ENCODE measurements around the gene CLMN. TPM values are rescaled to one million over a fixed set of nuclear protein-coding genes. Genes with fewer than 3 reads are reported as not detected.

The CLMN gene
- total RNA-seq, 1 experiment from 2014 or later = 4.5 TPM

GRCh38 chr14:95320078-95320895 is 579 bp upstream of the CLMN start:
- Histone ChIP-seq H3K36me3 (replicated peaks; ENCODE audit: control insufficient read depth, insufficient read depth, low read length) (no peaks in the 10 kb centered on the region), H3K27me3 (ENCODE audit: control insufficient read depth, insufficient read depth, low read length) (peaks cover 8% of the 10 kb centered on the region), H3K4me3 (ENCODE audit: insufficient read depth, low read depth, low read length) (peak overlapping the region; percentile 43)
- no peak for DNase-seq

GRCh38 chr14:95318399-95319311 is 1.1 kb downstream of the CLMN start:
- peak; percentile 77 for DNase-seq
- Histone ChIP-seq H3K36me3 (replicated peaks; ENCODE audit: control insufficient read depth, insufficient read depth, low read length) (no peaks in the 10 kb centered on the region), H3K4me3 (ENCODE audit: insufficient read depth, low read depth, low read length) (peak overlapping the region; percentile 84), H3K27me3 (ENCODE audit: control insufficient read depth, insufficient read depth, low read length) (peaks cover 8% of the 10 kb centered on the region)

- Histone ChIP-seq H3K27me3 (ENCODE audit: control insufficient read depth, insufficient read depth, low read length) (peaks cover 8% of the 10 kb centered on the region), H3K4me3 (ENCODE audit: insufficient read depth, low read depth, low read length) (no peak overlapping the region)
Measured at GRCh38 chr14:95317817-95318343, 1.8 kb downstream of the CLMN start.

GRCh38 chr14:95316821-95317220 is 2.9 kb downstream of the CLMN start:
- Histone ChIP-seq H3K36me3 (replicated peaks; ENCODE audit: control insufficient read depth, insufficient read depth, low read length) (no peaks in the 10 kb centered on the region), H3K4me3 (ENCODE audit: insufficient read depth, low read depth, low read length) (no peak overlapping the region), H3K27me3 (ENCODE audit: control insufficient read depth, insufficient read depth, low read length) (peaks cover 8% of the 10 kb centered on the region)
- DNase-seq = no peak

More at GRCh38 chr14:95317817-95318343, 1.8 kb downstream of the CLMN start:
- H3K36me3 ChIP-seq (replicated peaks; ENCODE audit: control insufficient read depth, insufficient read depth, low read length) = no peaks in the 10 kb centered on the region
- DNase-seq = no peak

- DNase-seq = no peak
- no peak overlapping the region for H3K4me3 ChIP-seq (ENCODE audit: insufficient read depth, low read depth, low read length)
- peaks cover 8% of the 10 kb centered on the region for H3K27me3 ChIP-seq (ENCODE audit: control insufficient read depth, insufficient read depth, low read length)
- H3K36me3 ChIP-seq (replicated peaks; ENCODE audit: control insufficient read depth, insufficient read depth, low read length) = no peaks in the 10 kb centered on the region
Measured at GRCh38 chr14:95315579-95315978, 4.1 kb downstream of the CLMN start.

GRCh38 chr14:95315156-95315555 is 4.6 kb downstream of the CLMN start:
- no peaks in the 10 kb centered on the region for H3K36me3 ChIP-seq (replicated peaks; ENCODE audit: control insufficient read depth, insufficient read depth, low read length)
- peaks cover 8% of the 10 kb centered on the region for H3K27me3 ChIP-seq (ENCODE audit: control insufficient read depth, insufficient read depth, low read length)
- DNase-seq = no peak
- no peak overlapping the region for H3K4me3 ChIP-seq (ENCODE audit: insufficient read depth, low read depth, low read length)

GRCh38 chr14:95314609-95315008 is 5.1 kb downstream of the CLMN start:
- Histone ChIP-seq H3K36me3 (replicated peaks; ENCODE audit: control insufficient read depth, insufficient read depth, low read length) (no peaks in the 10 kb centered on the region), H3K4me3 (ENCODE audit: insufficient read depth, low read depth, low read length) (no peak overlapping the region)

GRCh38 chr14:95313707-95314106 is 6.0 kb downstream of the CLMN start:
- Histone ChIP-seq H3K36me3 (replicated peaks; ENCODE audit: control insufficient read depth, insufficient read depth, low read length) (no peaks in the 10 kb centered on the region), H3K27me3 (ENCODE audit: control insufficient read depth, insufficient read depth, low read length) (peaks cover 3% of the 10 kb centered on the region), H3K4me3 (ENCODE audit: insufficient read depth, low read depth, low read length) (no peak overlapping the region)
- DNase-seq = no peak

More at GRCh38 chr14:95314609-95315008, 5.1 kb downstream of the CLMN start:
- no peak for DNase-seq
- H3K27me3 ChIP-seq (ENCODE audit: control insufficient read depth, insufficient read depth, low read length) = peaks cover 8% of the 10 kb centered on the region

GRCh38 chr14:95313190-95313589 is 6.5 kb downstream of the CLMN start:
- no peak overlapping the region for H3K4me3 ChIP-seq (ENCODE audit: insufficient read depth, low read depth, low read length)
- no peaks in the 10 kb centered on the region; the same call in 1 of the 2 replicates for H3K27me3 ChIP-seq (ENCODE audit: control insufficient read depth, insufficient read depth, low read length)
- DNase-seq = no peak
- H3K36me3 ChIP-seq (replicated peaks; ENCODE audit: control insufficient read depth, insufficient read depth, low read length) = no peaks in the 10 kb centered on the region

- Histone ChIP-seq H3K27me3 (ENCODE audit: control insufficient read depth, insufficient read depth, low read length) (no peaks in the 10 kb centered on the region), H3K36me3 (replicated peaks; ENCODE audit: control insufficient read depth, insufficient read depth, low read length) (no peaks in the 10 kb centered on the region), H3K4me3 (ENCODE audit: insufficient read depth, low read depth, low read length) (no peak overlapping the region)
- DNase-seq = no peak
Measured at GRCh38 chr14:95312311-95312710, 7.4 kb downstream of the CLMN start.

- H3K4me3 ChIP-seq (ENCODE audit: insufficient read depth, low read depth, low read length) = no peak overlapping the region
- no peaks in the 10 kb centered on the region for H3K36me3 ChIP-seq (replicated peaks; ENCODE audit: control insufficient read depth, insufficient read depth, low read length)
- H3K27me3 ChIP-seq (ENCODE audit: control insufficient read depth, insufficient read depth, low read length) = no peaks in the 10 kb centered on the region
- DNase-seq = no peak
Measured at GRCh38 chr14:95311752-95312151, 8.0 kb downstream of the CLMN start.

GRCh38 chr14:95310635-95311380 is 8.9 kb downstream of the CLMN start:
- Histone ChIP-seq H3K27me3 (ENCODE audit: control insufficient read depth, insufficient read depth, low read length) (no peaks in the 10 kb centered on the region), H3K4me3 (ENCODE audit: insufficient read depth, low read depth, low read length) (no peak overlapping the region)
- no peak for DNase-seq

GRCh38 chr14:95309261-95310051 is 10.3 kb downstream of the CLMN start:
- H3K36me3 ChIP-seq (replicated peaks; ENCODE audit: control insufficient read depth, insufficient read depth, low read length) = no peaks in the 10 kb centered on the region
- no peaks in the 10 kb centered on the region for H3K27me3 ChIP-seq (ENCODE audit: control insufficient read depth, insufficient read depth, low read length)
- no peak for DNase-seq
- H3K4me3 ChIP-seq (ENCODE audit: insufficient read depth, low read depth, low read length) = no peak overlapping the region

More at GRCh38 chr14:95310635-95311380, 8.9 kb downstream of the CLMN start:
- no peaks in the 10 kb centered on the region for H3K36me3 ChIP-seq (replicated peaks; ENCODE audit: control insufficient read depth, insufficient read depth, low read length)
